GM19455 (cell line): Measurements from ENCODE around the gene SLC40A1.

Experiments used
- ATAC-seq: cut with Tn5 transposase; IDR thresholded peaks from one replicate; pipeline ENCODE4 v1.9.1; 2021; ENCODE audit not compliant: unreplicated experiment

Gene SLC40A1

GRCh38 chr2:189601043-189601442, 20.5 kb upstream of the SLC40A1 start:
- no peak for ATAC-seq

GRCh38 chr2:189599245-189599644, 18.7 kb upstream of the SLC40A1 start:
- ATAC-seq = no peak

DNA sequence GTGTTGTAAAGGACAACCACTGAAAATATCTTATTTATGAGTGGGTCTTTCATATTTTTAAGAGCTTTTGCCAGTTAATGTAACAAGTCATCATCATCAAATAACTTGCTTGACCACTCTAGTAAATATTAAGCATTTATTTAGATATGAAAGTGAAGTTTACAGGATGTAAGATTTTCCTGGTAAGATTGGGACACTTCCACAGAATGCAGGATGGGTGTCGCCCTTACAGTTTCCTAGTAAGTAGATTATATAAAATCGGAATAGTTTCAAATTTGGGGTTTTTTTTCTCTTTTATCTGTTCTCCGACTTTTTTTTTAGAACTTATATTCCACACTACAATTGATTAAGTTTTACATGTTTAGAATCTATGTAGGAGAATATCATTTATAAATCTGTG, 14.8 kb upstream of the SLC40A1 start:
- no peak for ATAC-seq

DNA sequence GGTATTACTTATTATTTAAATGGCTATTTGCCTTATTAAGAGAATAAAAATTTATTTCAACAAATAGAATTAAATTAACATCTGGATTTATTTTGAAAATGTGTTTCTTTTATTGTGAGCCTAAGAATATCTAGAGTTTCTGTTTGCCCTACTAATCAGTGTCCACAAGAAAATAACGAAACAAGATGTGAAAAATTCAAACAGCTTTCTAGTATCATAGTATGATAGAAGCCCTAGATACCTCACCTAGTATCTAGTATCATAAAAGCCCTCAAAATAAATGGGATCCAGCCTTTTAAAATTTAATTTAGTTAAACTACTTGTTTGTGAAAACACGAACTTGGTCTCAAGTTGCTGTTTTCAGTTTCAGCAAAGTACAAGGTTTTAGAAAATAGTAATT, 13.7 kb upstream of the SLC40A1 start:
- ATAC-seq = no peak

GRCh38 chr2:189593115-189593514, 12.5 kb upstream of the SLC40A1 start:
- no peak for ATAC-seq

DNA sequence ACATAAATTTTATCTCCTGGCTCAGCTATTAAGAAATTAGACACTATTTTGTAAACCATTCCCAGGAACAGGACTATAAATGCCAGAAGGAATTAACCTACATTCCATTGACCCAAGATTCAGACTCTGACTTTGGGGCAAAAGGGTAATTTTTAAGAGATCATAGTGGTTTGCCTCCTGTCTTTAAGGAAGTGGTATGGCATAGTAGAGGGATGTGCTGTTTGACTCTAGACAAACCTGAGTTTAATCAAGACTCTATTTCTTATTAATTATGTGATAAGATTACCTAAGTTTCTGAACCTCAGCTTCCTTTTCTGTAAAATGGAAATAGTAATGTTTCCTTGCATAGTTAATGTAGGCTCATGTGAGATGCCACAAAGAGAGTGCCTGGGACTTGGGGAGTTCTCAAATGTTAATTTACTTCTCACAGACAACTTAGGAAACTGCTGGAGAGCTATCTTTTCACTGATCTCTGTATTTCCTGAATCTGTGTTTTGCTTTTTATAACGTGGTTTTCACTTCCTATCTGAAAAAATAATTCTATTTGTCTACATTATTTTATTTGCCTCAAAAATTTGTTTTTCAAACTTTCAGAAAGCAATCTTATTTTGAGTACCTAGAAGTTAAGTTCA, 11.9 kb upstream of the SLC40A1 start:
- no peak for ATAC-seq

DNA sequence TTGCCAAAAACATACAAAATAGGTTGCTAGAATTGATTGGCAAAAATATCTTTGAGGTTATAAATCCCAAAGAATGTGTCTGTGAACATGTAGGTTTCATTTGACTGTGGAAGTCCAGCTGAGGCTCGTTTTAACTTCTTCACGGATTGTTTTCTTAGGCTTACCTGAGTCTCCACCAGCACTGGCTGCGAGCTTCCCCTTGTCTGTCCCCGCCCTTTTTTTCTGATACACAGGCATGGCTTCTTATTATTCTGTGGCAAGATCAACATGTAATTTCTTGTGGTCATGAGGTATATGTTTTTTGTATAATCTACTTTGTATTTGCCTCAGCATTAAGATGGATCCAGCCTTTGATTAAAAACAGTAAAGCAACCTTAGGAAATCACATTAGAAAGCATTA, 7.2 kb upstream of the SLC40A1 start:
- ATAC-seq = no peak

DNA sequence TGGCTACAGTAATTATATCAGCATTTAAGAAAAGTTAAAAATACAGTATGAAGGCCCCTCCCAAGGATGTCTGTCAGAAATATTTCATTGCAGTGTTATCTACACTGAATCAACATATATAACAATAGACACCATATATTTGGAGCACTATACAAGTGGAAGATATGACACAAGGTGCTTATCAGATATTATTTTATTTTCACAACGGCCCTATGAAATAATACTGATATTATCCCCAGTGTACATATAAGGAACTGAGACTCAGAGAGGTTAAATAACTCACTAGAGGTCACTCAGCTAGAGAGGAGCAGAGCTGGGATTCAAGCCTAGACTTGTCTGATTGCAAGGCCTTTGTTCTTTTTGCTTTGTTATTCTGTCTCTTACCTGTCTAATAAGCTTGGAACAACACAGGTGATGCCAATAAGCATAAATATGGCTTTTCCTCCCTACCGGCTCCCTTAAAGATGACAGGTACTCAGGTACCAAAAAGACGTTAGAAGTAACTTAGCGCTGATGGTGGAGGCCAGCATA, 4.7 kb upstream of the SLC40A1 start:
- no peak for ATAC-seq

DNA sequence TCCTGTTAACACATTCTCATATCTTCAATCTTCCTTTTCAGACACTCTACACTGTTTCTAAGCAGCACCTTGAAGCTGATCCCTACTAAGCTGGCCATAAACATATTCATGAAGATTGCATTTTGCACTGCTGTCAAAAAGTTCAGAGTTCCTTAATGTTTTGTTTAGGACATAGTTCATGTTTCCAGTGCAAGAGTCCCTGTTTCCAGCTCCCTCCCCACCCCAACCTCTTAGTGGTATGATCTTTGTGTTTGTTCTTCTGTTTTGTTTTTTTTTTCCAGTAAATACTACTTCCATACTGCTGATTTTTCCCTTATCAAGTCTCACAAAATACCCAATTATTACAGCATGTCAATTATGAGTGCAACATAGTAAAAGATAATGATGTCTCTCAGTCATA, 4.1 kb upstream of the SLC40A1 start:
- ATAC-seq = no peak

GRCh38 chr2:189583227-189584198, 2.9 kb upstream of the SLC40A1 start:
- ATAC-seq = no peak

- no peak for ATAC-seq
Measured at GRCh38 chr2:189582809-189583192, 2.2 kb upstream of the SLC40A1 start.

- ATAC-seq = no peak
Measured at GRCh38 chr2:189582140-189582808, 1.7 kb upstream of the SLC40A1 start.

GRCh38 chr2:189581354-189582139, 961 bp upstream of the SLC40A1 start:
- ATAC-seq = no peak

DNA sequence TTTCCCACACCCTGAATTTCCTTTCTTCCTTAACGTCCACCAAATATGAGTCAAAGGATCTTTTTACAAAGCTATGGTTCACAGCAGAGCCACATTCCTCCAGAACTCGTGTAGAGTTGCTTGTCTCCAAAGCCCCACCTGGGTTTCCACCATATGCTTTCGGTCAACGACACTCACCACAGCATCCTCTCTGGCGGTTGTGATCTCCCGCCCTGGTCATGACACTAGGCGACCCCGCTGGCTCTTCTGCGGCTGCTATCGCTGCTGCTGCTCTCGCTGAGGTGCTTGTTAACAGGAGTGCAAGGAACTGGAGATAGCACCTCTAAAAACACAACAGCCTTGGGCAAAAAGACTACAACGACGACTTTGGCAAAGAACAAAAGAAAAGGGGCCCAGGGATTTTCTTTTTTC, 340 bp downstream of the SLC40A1 start:
- no peak for ATAC-seq

GRCh38 chr2:189579585-189580186, 900 bp downstream of the SLC40A1 start:
- ATAC-seq = no peak

GRCh38 chr2:189578272-189578950, 2.2 kb downstream of the SLC40A1 start:
- ATAC-seq = no peak

DNA sequence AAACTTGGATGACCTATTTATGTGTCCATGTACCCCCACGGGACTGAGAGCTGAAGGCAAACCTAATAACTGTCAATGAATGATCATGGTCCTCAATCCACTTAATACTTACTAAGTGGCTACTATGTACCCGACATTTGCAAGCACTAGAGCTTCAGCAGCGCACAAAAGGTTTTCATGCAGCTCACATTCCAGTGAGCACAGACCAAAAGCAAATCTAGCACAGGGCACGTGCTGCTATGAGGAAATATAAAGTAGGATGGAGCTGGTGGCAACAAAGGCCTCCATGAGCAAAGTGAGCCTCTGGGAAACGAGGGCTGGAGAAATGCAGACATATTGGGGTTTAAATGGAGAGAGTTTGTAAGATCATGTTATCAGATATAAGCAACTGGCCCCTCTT, 3.5 kb downstream of the SLC40A1 start:
- no peak for ATAC-seq

DNA sequence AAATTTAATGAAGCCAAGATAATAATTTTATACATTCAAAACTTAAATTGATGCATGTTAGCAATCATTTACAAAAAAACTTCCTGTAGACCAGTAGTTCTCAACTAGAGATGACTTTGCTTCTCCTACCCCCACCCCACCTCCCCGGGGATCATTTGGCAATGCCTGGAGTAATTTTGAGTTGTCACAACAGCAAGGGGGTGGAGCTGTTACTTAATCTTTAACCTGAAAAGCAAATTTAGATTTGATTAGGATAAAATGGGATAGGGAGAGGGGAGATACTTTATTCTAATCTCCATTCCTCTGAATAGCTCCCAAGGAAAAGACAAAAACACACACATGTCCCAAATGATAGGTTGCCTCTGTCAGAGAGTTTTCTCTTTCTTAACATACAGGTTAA, 4.2 kb downstream of the SLC40A1 start:
- no peak for ATAC-seq

DNA sequence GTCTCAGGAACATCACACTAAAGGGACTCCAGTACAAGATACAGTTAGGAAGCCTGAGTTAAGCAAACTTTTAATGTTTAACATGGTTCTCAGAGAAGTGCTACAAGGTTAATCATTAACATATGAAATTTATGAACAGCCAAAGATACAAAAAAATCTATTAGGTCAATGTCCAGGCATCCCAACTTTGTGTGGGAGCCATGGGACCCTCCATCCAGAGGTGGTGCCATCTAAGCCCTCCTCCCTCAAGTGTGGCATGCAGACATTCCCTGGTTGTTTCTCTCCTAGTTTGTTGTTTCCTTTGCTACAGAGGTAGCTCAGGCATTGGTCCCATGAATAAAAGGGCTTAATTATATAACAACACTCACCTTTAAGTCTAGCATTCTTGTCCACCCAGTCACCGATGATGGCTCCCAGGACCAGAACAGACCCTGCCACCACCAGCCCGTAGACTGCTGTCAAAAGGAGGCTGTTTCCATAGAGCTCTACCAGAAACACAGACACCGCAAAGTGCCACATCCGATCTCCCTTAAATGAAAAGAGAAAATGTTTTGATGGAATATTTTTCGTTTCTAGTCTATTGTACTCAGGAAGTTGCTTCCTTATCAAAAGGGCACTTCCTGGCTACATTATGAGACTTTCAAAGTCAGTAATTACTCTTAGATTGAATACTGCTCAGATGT, 5.7 kb downstream of the SLC40A1 start:
- ATAC-seq = no peak
